ENCODE measurements around the gene TMEM45A.
"Not testable (repeated sequence)": the region's sequence is repeated elsewhere in the genome, so short reads cannot be mapped to it uniquely, and the experiment has no call there.

TMEM45A gene

DNA sequence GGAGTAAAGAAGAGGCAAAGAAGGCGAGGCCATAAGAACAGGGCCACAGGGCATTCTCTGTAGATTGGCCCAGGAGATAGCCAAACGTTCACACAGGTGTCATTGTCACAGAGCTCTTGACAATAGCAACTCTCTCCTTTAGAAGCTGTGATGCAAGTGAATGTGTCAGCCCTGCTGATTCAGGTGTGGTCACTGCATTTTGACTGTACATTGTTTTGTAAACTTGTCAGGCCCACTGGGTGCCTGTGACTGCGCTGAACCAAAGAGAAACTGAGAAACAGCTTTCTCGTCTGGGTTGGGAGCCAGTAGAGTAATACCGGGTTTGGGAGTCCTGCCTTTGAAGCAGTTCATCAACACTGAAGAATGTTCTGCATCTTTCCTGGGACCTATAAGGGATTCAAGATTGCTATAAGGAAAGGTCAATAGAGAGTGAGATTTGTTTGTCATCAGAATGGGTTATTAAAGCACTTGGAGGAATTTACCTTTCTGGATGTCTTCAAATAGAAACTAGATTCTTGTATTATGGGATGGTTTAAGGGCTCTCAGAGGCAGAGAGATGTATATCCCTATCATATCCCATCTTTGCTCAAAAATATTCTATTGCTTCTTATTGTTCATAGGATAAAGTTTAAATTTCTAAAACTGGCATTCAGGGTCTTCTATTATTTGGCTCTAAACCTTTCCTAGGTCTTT, 45.4 kb downstream of the TMEM45A start:
- Histone ChIP-seq H3K36me3 (ENCODE audit: insufficient read depth) (no peaks in the 10 kb centered on the region), H3K4me2 (no peak overlapping the region), H3K9ac (no peak overlapping the region), H4K20me1 (ENCODE audit: insufficient read depth) (no peaks in the 10 kb centered on the region), H3K4me1 (ENCODE audit: low read depth, poor library complexity, severe bottlenecking) (no peaks in the 10 kb centered on the region), H3K79me2 (ENCODE audit: insufficient read depth, low read depth) (no peaks in the 10 kb centered on the region), H3K4me3 (IDR thresholded peaks at IDR 0.05; ENCODE audit: insufficient read depth, low read depth, low read length) (no peak overlapping the region), H2AFZ (ENCODE audit: low read depth) (0 out of 2 replicates have a peak overlapping the region, but pooled peaks have one; percentile 14), H3K27ac (no peak overlapping the region), H3K27me3 (ENCODE audit: insufficient read depth, low read depth) (no peaks in the 10 kb centered on the region)
- TF ChIP-seq CTCF (conservative IDR thresholded peaks at IDR 0.05; ENCODE audit: low read depth, low read length) = no peak

DNA sequence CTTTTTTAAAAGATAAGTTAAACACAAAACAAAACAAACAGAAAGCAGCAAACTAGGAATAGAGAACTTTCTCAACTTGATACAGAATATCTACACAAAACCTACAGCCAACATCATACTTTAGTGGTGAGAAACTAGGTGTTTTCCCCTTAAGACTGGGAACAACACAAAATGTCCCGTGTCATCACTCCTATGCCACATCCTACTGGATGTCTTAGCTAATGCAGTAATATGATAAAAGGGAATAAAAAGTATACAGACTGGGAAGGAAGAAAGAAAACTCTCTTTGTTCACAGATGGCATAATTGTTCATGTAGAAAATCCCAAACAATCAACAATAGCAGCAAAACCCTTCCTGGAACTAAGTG, 45.9 kb downstream of the TMEM45A start:
- Histone ChIP-seq H3K27ac (no peak overlapping the region), H3K4me2 (no peak overlapping the region), H3K9ac (no peak overlapping the region), H2AFZ (ENCODE audit: low read depth) (no peak overlapping the region), H3K4me1 (ENCODE audit: low read depth, poor library complexity, severe bottlenecking) (no peaks in the 10 kb centered on the region), H4K20me1 (ENCODE audit: insufficient read depth) (no peaks in the 10 kb centered on the region), H3K79me2 (ENCODE audit: insufficient read depth, low read depth) (no peaks in the 10 kb centered on the region), H3K27me3 (ENCODE audit: insufficient read depth, low read depth) (no peaks in the 10 kb centered on the region), H3K36me3 (ENCODE audit: insufficient read depth) (no peaks in the 10 kb centered on the region), H3K4me3 (IDR thresholded peaks at IDR 0.05; ENCODE audit: insufficient read depth, low read depth, low read length) (no peak overlapping the region)
- TF ChIP-seq CTCF (conservative IDR thresholded peaks at IDR 0.05; ENCODE audit: low read depth, low read length) = no peak

- Histone ChIP-seq H3K9ac (no peak overlapping the region), H3K4me3 (IDR thresholded peaks at IDR 0.05; ENCODE audit: insufficient read depth, low read depth, low read length) (no peak overlapping the region), H3K36me3 (ENCODE audit: insufficient read depth) (no peaks in the 10 kb centered on the region), H4K20me1 (ENCODE audit: insufficient read depth) (no peaks in the 10 kb centered on the region), H2AFZ (ENCODE audit: low read depth) (no peak overlapping the region), H3K4me2 (no peak overlapping the region), H3K4me1 (ENCODE audit: low read depth, poor library complexity, severe bottlenecking) (no peaks in the 10 kb centered on the region), H3K79me2 (ENCODE audit: insufficient read depth, low read depth) (no peaks in the 10 kb centered on the region), H3K27me3 (ENCODE audit: insufficient read depth, low read depth) (no peaks in the 10 kb centered on the region), H3K27ac (no peak overlapping the region)
- no peak for TF ChIP-seq CTCF (conservative IDR thresholded peaks at IDR 0.05; ENCODE audit: low read depth, low read length)
Measured at GRCh38 chr3:100540791-100541334, 48.4 kb downstream of the TMEM45A start.

DNA sequence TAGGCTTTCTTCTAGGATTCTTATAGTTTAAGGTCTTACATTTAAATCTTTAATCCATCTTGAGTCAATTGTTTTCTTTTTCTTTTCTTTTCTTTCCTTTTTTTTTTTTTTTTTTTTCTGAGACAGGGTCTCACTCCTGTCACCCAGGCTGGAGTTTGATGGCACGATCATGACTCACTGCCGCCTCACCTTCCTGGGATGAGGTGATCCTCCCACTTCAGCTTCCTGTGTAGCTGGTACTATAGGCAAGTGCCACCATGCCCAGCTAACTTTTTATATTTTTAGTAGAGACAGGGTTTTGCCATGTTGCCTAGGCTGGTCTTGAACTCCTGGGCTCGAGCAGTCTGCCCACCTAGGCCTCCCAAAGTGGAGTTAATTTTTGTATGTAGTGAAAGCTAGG, 49.0 kb downstream of the TMEM45A start:
- H2AFZ ChIP-seq (ENCODE audit: low read depth); H3K4me3 ChIP-seq (IDR thresholded peaks at IDR 0.05; ENCODE audit: insufficient read depth, low read depth, low read length); H3K9ac ChIP-seq; H3K79me2 ChIP-seq (ENCODE audit: insufficient read depth, low read depth); H3K27ac ChIP-seq; H3K27me3 ChIP-seq (ENCODE audit: insufficient read depth, low read depth); H4K20me1 ChIP-seq (ENCODE audit: insufficient read depth); H3K4me2 ChIP-seq; H3K36me3 ChIP-seq (ENCODE audit: insufficient read depth); H3K4me1 ChIP-seq (ENCODE audit: low read depth, poor library complexity, severe bottlenecking): not testable (repeated sequence)

DNA sequence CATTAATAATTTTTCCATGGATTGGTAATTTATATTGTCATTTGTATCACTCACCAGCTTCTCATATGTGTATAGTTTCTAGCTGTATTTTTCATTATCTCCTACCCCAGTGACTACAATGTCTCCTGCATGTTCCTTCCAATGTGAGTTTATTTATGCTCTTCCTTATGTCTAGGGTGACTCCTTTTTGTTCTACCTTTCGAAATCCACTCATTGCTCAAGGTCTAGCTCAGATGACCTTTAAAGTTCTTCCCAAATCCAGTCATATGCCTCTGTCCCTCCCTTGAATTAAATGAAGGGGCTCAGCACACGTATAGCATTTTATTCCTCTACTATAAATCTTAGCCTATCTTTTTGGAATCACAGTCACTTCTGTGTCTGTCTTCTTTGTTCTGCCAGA, 53.0 kb downstream of the TMEM45A start:
- H3K79me2 ChIP-seq (ENCODE audit: insufficient read depth, low read depth) = no peaks in the 10 kb centered on the region
- H2AFZ ChIP-seq (ENCODE audit: low read depth) = no peak overlapping the region
- no peak overlapping the region for H3K4me2 ChIP-seq

More for the DNA sequence above, 53.0 kb downstream of the TMEM45A start:
- Histone ChIP-seq H3K27me3 (ENCODE audit: insufficient read depth, low read depth) (no peaks in the 10 kb centered on the region), H3K9ac (no peak overlapping the region), H3K36me3 (ENCODE audit: insufficient read depth) (no peaks in the 10 kb centered on the region), H3K4me3 (IDR thresholded peaks at IDR 0.05; ENCODE audit: insufficient read depth, low read depth, low read length) (no peak overlapping the region), H3K4me1 (ENCODE audit: low read depth, poor library complexity, severe bottlenecking) (no peaks in the 10 kb centered on the region), H3K27ac (no peak overlapping the region), H4K20me1 (ENCODE audit: insufficient read depth) (no peaks in the 10 kb centered on the region)
- no peak for TF ChIP-seq CTCF (conservative IDR thresholded peaks at IDR 0.05; ENCODE audit: low read depth, low read length)
